SU-DHL-6 (cell line): ENCODE measurements around the gene DSTN.

Experiments used
- EZH2phosphoT487 ChIP-seq: fragments of 200-600 bp; sonication (generic), shearing (Covaris generic); conservative IDR thresholded peaks from 2 replicates; pipeline ENCODE4 v1.6.1; 2018; ENCODE audit warnings: mild to moderate bottlenecking, antibody characterized with exemption, low read length, moderate library complexity, mixed read lengths
- TF ChIP-seq, protein P1 (sequence below): fragments of 200-600 bp; sonication (generic); IDR thresholded peaks from one replicate; pipeline ENCODE4 v1.5.1; 2017; ENCODE audit warnings: antibody characterized with exemption, mild to moderate bottlenecking, low read length, moderate library complexity; ENCODE audit not compliant: insufficient read depth, poor library complexity, severe bottlenecking

DNA sequence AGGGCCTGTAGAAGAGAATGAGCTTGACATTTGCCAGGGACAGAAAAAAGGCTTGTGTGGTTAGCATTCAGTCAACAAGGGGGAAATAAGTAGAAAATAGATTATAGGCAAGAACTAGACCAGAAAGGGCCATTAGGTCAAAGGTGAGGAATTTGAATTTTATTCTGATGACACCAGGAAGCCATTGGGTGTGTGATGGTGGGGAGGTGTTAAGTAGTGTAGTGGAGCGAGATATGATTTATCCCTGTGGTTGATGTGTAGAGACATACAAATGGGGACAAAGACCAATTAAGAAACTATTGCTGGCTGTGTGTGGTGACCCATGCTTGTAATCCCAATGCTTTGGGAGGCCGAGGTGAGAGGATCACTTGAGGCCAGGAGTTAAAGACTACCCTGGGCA is 11.0 kb downstream of the DSTN start:
- TF ChIP-seq, protein P1, sequence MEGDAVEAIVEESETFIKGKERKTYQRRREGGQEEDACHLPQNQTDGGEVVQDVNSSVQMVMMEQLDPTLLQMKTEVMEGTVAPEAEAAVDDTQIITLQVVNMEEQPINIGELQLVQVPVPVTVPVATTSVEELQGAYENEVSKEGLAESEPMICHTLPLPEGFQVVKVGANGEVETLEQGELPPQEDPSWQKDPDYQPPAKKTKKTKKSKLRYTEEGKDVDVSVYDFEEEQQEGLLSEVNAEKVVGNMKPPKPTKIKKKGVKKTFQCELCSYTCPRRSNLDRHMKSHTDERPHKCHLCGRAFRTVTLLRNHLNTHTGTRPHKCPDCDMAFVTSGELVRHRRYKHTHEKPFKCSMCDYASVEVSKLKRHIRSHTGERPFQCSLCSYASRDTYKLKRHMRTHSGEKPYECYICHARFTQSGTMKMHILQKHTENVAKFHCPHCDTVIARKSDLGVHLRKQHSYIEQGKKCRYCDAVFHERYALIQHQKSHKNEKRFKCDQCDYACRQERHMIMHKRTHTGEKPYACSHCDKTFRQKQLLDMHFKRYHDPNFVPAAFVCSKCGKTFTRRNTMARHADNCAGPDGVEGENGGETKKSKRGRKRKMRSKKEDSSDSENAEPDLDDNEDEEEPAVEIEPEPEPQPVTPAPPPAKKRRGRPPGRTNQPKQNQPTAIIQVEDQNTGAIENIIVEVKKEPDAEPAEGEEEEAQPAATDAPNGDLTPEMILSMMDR = no peak
- TF ChIP-seq EZH2phosphoT487 = no peak
